HepG2 (cell line): Measurements from ENCODE around the gene CXCR5. TPM values are rescaled to one million over a fixed set of nuclear protein-coding genes. Genes with fewer than 3 reads are reported as not detected.
A peak's percentile ranks its signal among the peaks of the same experiment; 100 is the strongest.

ENCODE experiments used
- CREM ChIP-seq, 2 experiments: sonication (generic) in 1 of 2; formaldehyde crosslinking in 1 of 2; IDR thresholded peaks; 2 replicates each; pipeline versions ENCODE4 v1.4.0 to v1.6.1; 2016 to 2020; ENCODE audit warnings: antibody characterized with exemption in 1 of 2, mild to moderate bottlenecking in 1 of 2, missing genetic modification reagents in 1 of 2
- EP300 ChIP-seq, 3 experiments: sonication (generic) in 1 of 3; formaldehyde crosslinking in 1 of 3; IDR thresholded peaks; 2 replicates each; pipeline versions ENCODE4 v1.5.1 to v1.6.1; 2011 to 2020; ENCODE audit warnings: low read depth in 2 of 3, low read length in 2 of 3, borderline replicate concordance in 1 of 3, improper control_type of control experiment in 1 of 3, mild to moderate bottlenecking in 1 of 3, missing genetic modification reagents in 1 of 3, moderate library complexity in 1 of 3
- FOXM1 ChIP-seq: sonication (generic); formaldehyde crosslinking; IDR thresholded peaks from 2 replicates; pipeline ENCODE4 v1.5.0; 2020; ENCODE audit warnings: missing genetic modification reagents
- NCOA5 ChIP-seq: sonication (generic); formaldehyde crosslinking; IDR thresholded peaks from 2 replicates; pipeline ENCODE4 v1.4.0; 2020; ENCODE audit warnings: missing genetic modification reagents
- NFRKB ChIP-seq: fragments of 450-650 bp; IDR thresholded peaks from 2 replicates; pipeline ENCODE4 v1.6.1; 2017
- NR1H2 ChIP-seq: sonication (generic); formaldehyde crosslinking; IDR thresholded peaks from 2 replicates; pipeline ENCODE4 v1.8.1; 2022; ENCODE audit warnings: low read depth, missing genetic modification reagents, borderline replicate concordance
- POLR2AphosphoS5 ChIP-seq: IDR thresholded peaks from 2 replicates; pipeline ENCODE4 v1.6.1; 2012; ENCODE audit warnings: low read depth, low read length
- POLR2G ChIP-seq: fragments of 200-400 bp; formaldehyde crosslinking; IDR thresholded peaks from 2 replicates; pipeline ENCODE4 v1.6.1; 2018; ENCODE audit warnings: mild to moderate bottlenecking, low read depth, low read length, moderate library complexity
- RBAK ChIP-seq: sonication (generic); formaldehyde crosslinking; IDR thresholded peaks from 2 replicates; pipeline ENCODE4 v1.5.1; 2020; ENCODE audit warnings: mild to moderate bottlenecking, missing genetic modification reagents
- RBM22 ChIP-seq: fragments of 200-400 bp; formaldehyde crosslinking; optimal IDR thresholded peaks from 2 replicates; pipeline ENCODE3; 2017; ENCODE audit warnings: mild to moderate bottlenecking, low read length, moderate library complexity
- RBM39 ChIP-seq: fragments of 200-400 bp; formaldehyde crosslinking; IDR thresholded peaks from one replicate; pipeline ENCODE4 v1.6.1; 2018; ENCODE audit warnings: antibody characterized with exemption, mild to moderate bottlenecking, low read depth, low read length; ENCODE audit not compliant: poor library complexity, severe bottlenecking
- SALL1 ChIP-seq: sonication (generic); formaldehyde crosslinking; IDR thresholded peaks from 2 replicates; pipeline ENCODE4 v1.8.0; 2022; ENCODE audit warnings: mild to moderate bottlenecking, missing genetic modification reagents
- ZIK1 ChIP-seq: sonication (generic); formaldehyde crosslinking; IDR thresholded peaks from 2 replicates; pipeline ENCODE4 v1.5.0; 2020; ENCODE audit warnings: mild to moderate bottlenecking, low read depth, missing genetic modification reagents, borderline replicate concordance
- ZMYM3 ChIP-seq: sonication (generic); formaldehyde crosslinking; IDR thresholded peaks from 2 replicates; pipeline ENCODE4 v1.5.1; 2020; ENCODE audit warnings: mild to moderate bottlenecking, missing genetic modification reagents
- ZNF121 ChIP-seq: sonication (generic); formaldehyde crosslinking; IDR thresholded peaks from 2 replicates; pipeline ENCODE4 v1.5.0; 2020; ENCODE audit warnings: mild to moderate bottlenecking, missing genetic modification reagents
- ZNF335 ChIP-seq: sonication (generic); formaldehyde crosslinking; IDR thresholded peaks from 2 replicates; pipeline ENCODE4 v1.4.0; 2020; ENCODE audit warnings: missing genetic modification reagents
- ZNF441 ChIP-seq: sonication (generic); formaldehyde crosslinking; IDR thresholded peaks from 2 replicates; pipeline ENCODE4 v1.7.0; 2021; ENCODE audit warnings: missing genetic modification reagents, borderline replicate concordance
- ZNF567 ChIP-seq: sonication (generic); formaldehyde crosslinking; IDR thresholded peaks from 2 replicates; pipeline ENCODE4 v1.8.1; 2023; ENCODE audit warnings: mild to moderate bottlenecking, missing genetic modification reagents, borderline replicate concordance
- ZSCAN21 ChIP-seq: sonication (generic); formaldehyde crosslinking; IDR thresholded peaks from 2 replicates; pipeline ENCODE4 v1.8.0; 2022; ENCODE audit warnings: mild to moderate bottlenecking, missing genetic modification reagents, moderate library complexity, borderline replicate concordance
- polyA plus RNA-seq, 8 experiments: library from polyadenylated mRNA; depleted of rRNA in 3 of 8; stranded (reverse) in 7 of 8; unstranded in 1 of 8; fragments of >200 nt; fragmentation: Illumina TruSeq in 4 of 8; extraction: Trizol in 4 of 8; gene quantifications; 2 replicates each; pipeline versions ENCODE4 v1.2.1 to v1.2.3, GENCODE V29; 2011 to 2016; ENCODE audit warnings: low read depth in 4 of 8, missing spikeins in 1 of 8, mixed read lengths in 1 of 8; ENCODE audit not compliant: insufficient read depth in 1 of 8
- total RNA-seq, 5 experiments: library from RNA; depleted of rRNA; stranded (reverse); fragments of >200 nt; fragmentation: Illumina TruSeq; extraction: Trizol; gene quantifications; 2 replicates each; pipeline ENCODE4 v1.2.3, GENCODE V29; 2016; ENCODE audit warnings: low read depth in 1 of 5
- TF ChIP-seq, protein P1 (sequence below): sonication (generic); formaldehyde crosslinking; IDR thresholded peaks from 2 replicates; pipeline ENCODE4 v1.4.0; 2020; ENCODE audit warnings: missing genetic modification reagents
- TF ChIP-seq, protein P2 (sequence below): sonication (generic); formaldehyde crosslinking; IDR thresholded peaks from 2 replicates; pipeline ENCODE4 v1.4.0; 2020; ENCODE audit warnings: missing genetic modification reagents
- TF ChIP-seq, protein P3 (sequence below): sonication (generic); formaldehyde crosslinking; IDR thresholded peaks from 2 replicates; pipeline ENCODE4 v1.4.0; 2020; ENCODE audit warnings: missing genetic modification reagents, mild to moderate bottlenecking, borderline replicate concordance

CXCR5 gene
- total and polyA plus RNA-seq, 2 of the 13 experiments (the other 11 are each of a cell fraction or from before 2014, with no cell fraction given), result not detected

DNA sequence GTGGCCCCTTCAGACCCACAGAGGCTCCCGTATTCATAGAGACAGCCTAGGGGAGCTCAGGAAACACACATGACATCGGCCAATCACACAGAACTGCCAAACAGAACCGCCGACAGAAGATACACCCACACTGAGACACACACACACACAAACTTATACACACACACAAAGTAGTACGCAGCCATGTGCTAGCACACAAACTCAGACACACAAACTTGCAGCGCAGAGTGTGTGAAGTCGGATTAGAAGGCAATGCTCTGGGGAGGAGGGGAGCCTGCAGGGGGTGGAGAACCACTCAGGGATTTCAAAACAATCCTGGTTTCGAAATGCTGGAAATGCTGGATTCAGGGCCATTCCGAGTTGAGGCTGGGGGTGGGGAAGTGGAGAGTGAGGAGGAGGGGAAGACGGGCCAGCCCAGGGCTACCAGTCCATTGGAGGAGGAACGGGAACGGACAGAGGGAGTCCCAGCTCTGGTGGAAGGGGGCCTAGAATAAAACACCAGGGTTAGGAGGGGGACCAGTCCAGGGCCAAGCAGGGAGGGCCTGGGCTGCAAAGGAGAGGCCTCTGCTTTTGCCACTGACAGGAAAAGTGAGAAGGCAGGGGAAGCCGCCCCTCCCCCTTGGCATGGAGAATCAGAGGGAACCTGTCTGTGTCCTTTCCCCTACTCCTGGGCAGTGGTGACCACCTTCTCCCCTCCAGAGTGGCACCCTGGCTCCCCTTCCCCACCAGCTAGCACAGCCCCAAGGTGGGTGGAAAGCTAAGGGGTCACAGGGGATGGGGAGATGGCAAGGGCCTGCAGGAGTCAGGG lies 37.6 kb downstream of the CXCR5 start (continued):
- no peak for TF ChIP-seq RBAK (CRISPR knock-in tag)
- TF ChIP-seq ZIK1, result no peak
- peak; percentile 80 for TF ChIP-seq SALL1 (CRISPR knock-in tag)
- no peak; the same call in 1 of the 2 replicates for TF ChIP-seq ZMYM3
- TF ChIP-seq NR1H2, result no peak
- TF ChIP-seq FOXM1 (CRISPR knock-in tag), result no peak
- TF ChIP-seq, protein P1, sequence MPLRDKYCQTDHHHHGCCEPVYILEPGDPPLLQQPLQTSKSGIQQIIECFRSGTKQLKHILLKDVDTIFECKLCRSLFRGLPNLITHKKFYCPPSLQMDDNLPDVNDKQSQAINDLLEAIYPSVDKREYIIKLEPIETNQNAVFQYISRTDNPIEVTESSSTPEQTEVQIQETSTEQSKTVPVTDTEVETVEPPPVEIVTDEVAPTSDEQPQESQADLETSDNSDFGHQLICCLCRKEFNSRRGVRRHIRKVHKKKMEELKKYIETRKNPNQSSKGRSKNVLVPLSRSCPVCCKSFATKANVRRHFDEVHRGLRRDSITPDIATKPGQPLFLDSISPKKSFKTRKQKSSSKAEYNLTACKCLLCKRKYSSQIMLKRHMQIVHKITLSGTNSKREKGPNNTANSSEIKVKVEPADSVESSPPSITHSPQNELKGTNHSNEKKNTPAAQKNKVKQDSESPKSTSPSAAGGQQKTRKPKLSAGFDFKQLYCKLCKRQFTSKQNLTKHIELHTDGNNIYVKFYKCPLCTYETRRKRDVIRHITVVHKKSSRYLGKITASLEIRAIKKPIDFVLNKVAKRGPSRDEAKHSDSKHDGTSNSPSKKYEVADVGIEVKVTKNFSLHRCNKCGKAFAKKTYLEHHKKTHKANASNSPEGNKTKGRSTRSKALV (CRISPR knock-in tag), result no peak
- peak; percentile 47 for TF ChIP-seq RBM39
- no peak for TF ChIP-seq RBM22
- peak; percentile 76 to 86 for TF ChIP-seq EP300 (IDR thresholded peaks at IDR 0.05; ENCODE audit: low read depth in 2 of 2, low read length in 2 of 2)
- peak; percentile 84 for TF ChIP-seq EP300 (CRISPR knock-in tag; IDR thresholded peaks at IDR 0.05; ENCODE audit: borderline replicate concordance)
- no peak for TF ChIP-seq NCOA5 (CRISPR knock-in tag)
- no peak for TF ChIP-seq ZNF335 (CRISPR knock-in tag)
- TF ChIP-seq ZNF441 (CRISPR knock-in tag), result 0 out of 2 replicates have a peak, but pooled peaks have one; percentile 31
- TF ChIP-seq CREM (IDR thresholded peaks at IDR 0.05), result peak; percentile 61; the same call in 1 of the 2 replicates
- no peak for TF ChIP-seq CREM (CRISPR knock-in tag; IDR thresholded peaks at IDR 0.05)
- TF ChIP-seq ZNF567 (CRISPR knock-in tag), result peak; percentile 51; the same call in 1 of the 2 replicates
- TF ChIP-seq, protein P2, sequence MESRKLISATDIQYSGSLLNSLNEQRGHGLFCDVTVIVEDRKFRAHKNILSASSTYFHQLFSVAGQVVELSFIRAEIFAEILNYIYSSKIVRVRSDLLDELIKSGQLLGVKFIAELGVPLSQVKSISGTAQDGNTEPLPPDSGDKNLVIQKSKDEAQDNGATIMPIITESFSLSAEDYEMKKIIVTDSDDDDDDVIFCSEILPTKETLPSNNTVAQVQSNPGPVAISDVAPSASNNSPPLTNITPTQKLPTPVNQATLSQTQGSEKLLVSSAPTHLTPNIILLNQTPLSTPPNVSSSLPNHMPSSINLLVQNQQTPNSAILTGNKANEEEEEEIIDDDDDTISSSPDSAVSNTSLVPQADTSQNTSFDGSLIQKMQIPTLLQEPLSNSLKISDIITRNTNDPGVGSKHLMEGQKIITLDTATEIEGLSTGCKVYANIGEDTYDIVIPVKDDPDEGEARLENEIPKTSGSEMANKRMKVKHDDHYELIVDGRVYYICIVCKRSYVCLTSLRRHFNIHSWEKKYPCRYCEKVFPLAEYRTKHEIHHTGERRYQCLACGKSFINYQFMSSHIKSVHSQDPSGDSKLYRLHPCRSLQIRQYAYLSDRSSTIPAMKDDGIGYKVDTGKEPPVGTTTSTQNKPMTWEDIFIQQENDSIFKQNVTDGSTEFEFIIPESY (CRISPR knock-in tag), result no peak
- TF ChIP-seq, protein P3, sequence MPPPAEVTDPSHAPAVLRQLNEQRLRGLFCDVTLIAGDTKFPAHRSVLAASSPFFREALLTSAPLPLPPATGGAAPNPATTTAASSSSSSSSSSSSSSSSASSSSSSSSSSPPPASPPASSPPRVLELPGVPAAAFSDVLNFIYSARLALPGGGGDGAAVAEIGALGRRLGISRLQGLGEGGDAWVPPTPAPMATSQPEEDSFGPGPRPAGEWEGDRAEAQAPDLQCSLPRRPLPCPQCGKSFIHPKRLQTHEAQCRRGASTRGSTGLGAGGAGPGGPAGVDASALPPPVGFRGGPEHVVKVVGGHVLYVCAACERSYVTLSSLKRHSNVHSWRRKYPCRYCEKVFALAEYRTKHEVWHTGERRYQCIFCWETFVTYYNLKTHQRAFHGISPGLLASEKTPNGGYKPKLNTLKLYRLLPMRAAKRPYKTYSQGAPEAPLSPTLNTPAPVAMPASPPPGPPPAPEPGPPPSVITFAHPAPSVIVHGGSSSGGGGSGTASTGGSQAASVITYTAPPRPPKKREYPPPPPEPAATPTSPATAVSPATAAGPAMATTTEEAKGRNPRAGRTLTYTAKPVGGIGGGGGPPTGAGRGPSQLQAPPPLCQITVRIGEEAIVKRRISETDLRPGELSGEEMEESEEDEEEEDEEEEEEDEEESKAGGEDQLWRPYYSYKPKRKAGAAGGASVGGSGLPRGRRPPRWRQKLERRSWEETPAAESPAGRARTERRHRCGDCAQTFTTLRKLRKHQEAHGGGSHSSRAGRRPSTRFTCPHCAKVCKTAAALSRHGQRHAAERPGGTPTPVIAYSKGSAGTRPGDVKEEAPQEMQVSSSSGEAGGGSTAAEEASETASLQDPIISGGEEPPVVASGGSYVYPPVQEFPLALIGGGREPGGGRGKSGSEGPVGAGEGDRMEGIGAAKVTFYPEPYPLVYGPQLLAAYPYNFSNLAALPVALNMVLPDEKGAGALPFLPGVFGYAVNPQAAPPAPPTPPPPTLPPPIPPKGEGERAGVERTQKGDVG (CRISPR knock-in tag), result no peak
- no peak for TF ChIP-seq NFRKB
- TF ChIP-seq ZSCAN21, result no peak; the same call in 1 of the 2 replicates
- TF ChIP-seq POLR2AphosphoS5, result peak; percentile 59
- TF ChIP-seq POLR2G, result no peak
- peak; percentile 66; the same call in 1 of the 2 replicates for TF ChIP-seq ZNF121 (CRISPR knock-in tag)
